H9 (cell line): Measurements from ENCODE around the gene MRPL14. TPM values are rescaled to one million over a fixed set of nuclear protein-coding genes. Genes with fewer than 3 reads are reported as not detected.

Experiments
- DNase-seq: peaks from one replicate; pipeline ENCODE4 v3.0.0-alpha.2; 2017
- H2AFZ ChIP-seq: one replicate; pipeline ENCODE4 v1.6.1; 2013; ENCODE audit warnings: mild to moderate bottlenecking, low read length, control low read depth, moderate library complexity
- H2AK5ac ChIP-seq: 2 replicates; pipeline ENCODE4 v1.6.1; 2013; ENCODE audit warnings: low read length, control low read depth, mixed read lengths; ENCODE audit not compliant: insufficient read length
- H2BK120ac ChIP-seq: one replicate; pipeline ENCODE4 v1.6.1; 2013; ENCODE audit warnings: low read depth, mild to moderate bottlenecking, low read length, control low read depth, inconsistent platforms; ENCODE audit not compliant: poor library complexity, severe bottlenecking
- H2BK12ac ChIP-seq: 2 replicates; pipeline ENCODE4 v1.6.1; 2013; ENCODE audit warnings: low read length, control low read depth, mixed read lengths, low read depth; ENCODE audit not compliant: insufficient read length
- H2BK15ac ChIP-seq: 2 replicates; pipeline ENCODE4 v1.6.1; 2013; ENCODE audit warnings: low read depth, low read length, control low read depth
- H2BK20ac ChIP-seq: one replicate; pipeline ENCODE4 v1.6.1; 2013; ENCODE audit warnings: low read depth, mild to moderate bottlenecking, low read length, control low read depth, inconsistent platforms; ENCODE audit not compliant: poor library complexity, severe bottlenecking
- H2BK5ac ChIP-seq: 2 replicates; pipeline ENCODE4 v1.6.1; 2013; ENCODE audit warnings: low read length, control low read depth, mixed read lengths; ENCODE audit not compliant: insufficient read length
- H3K14ac ChIP-seq: 2 replicates; pipeline ENCODE4 v1.6.1; 2013; ENCODE audit warnings: low read length, control low read depth; ENCODE audit not compliant: insufficient read depth
- H3K18ac ChIP-seq: 2 replicates; pipeline ENCODE4 v1.6.1; 2013; ENCODE audit warnings: low read depth, mild to moderate bottlenecking, mixed read lengths, low read length, control low read depth; ENCODE audit not compliant: insufficient read length
- H3K23ac ChIP-seq: 2 replicates; pipeline ENCODE4 v1.6.1; 2013; ENCODE audit warnings: low read length, control low read depth, mixed read lengths, low read depth; ENCODE audit not compliant: insufficient read length
- H3K23me2 ChIP-seq: 2 replicates; pipeline ENCODE4 v1.6.1; 2013; ENCODE audit warnings: low read depth, mild to moderate bottlenecking, mixed read lengths, low read length, control low read depth; ENCODE audit not compliant: insufficient read length, poor library complexity, severe bottlenecking
- H3K27ac ChIP-seq: 2 replicates; pipeline ENCODE4 v1.5.1; 2013; ENCODE audit warnings: low read length, control low read depth, mixed read lengths, low read depth; ENCODE audit not compliant: insufficient read length
- H3K27me3 ChIP-seq: 2 replicates; pipeline ENCODE4 v1.6.1; 2013; ENCODE audit warnings: low read length, control low read depth, inconsistent platforms; ENCODE audit not compliant: insufficient read depth
- H3K4ac ChIP-seq: 2 replicates; pipeline ENCODE4 v1.6.1; 2013; ENCODE audit warnings: low read depth, mild to moderate bottlenecking, control low read depth, inconsistent platforms, low read length, moderate library complexity
- H3K4me1 ChIP-seq: 2 replicates; pipeline ENCODE4 v1.6.1; 2013; ENCODE audit warnings: low read length, control low read depth, inconsistent platforms; ENCODE audit not compliant: insufficient read depth
- H3K4me2 ChIP-seq: 2 replicates; pipeline ENCODE4 v1.6.1; 2013; ENCODE audit warnings: low read length, control low read depth, mixed read lengths; ENCODE audit not compliant: insufficient read length, insufficient read depth
- H3K56ac ChIP-seq: 2 replicates; pipeline ENCODE4 v1.6.1; 2013; ENCODE audit warnings: low read depth, mild to moderate bottlenecking, mixed read lengths, low read length, control low read depth; ENCODE audit not compliant: insufficient read length
- H3K79me1 ChIP-seq: 2 replicates; pipeline ENCODE4 v1.6.1; 2013; ENCODE audit warnings: low read depth, mild to moderate bottlenecking, moderate library complexity, low read length, control low read depth, inconsistent platforms; ENCODE audit not compliant: insufficient read depth, poor library complexity, severe bottlenecking
- H3K79me2 ChIP-seq: 2 replicates; pipeline ENCODE4 v1.6.1; 2013; ENCODE audit warnings: low read length, control low read depth, inconsistent platforms; ENCODE audit not compliant: insufficient read depth
- H3K9ac ChIP-seq: 2 replicates; pipeline ENCODE4 v1.6.1; 2013; ENCODE audit warnings: low read length, control low read depth, mixed read lengths; ENCODE audit not compliant: insufficient read length; ENCODE audit errors: extremely low read depth
- H3K9me3 ChIP-seq: one replicate; pipeline ENCODE4 v1.6.1; 2013; ENCODE audit warnings: low read depth, low read length, inconsistent platforms; ENCODE audit not compliant: control insufficient read depth
- H3T11ph ChIP-seq: one replicate; pipeline ENCODE4 v1.6.1; 2013; ENCODE audit warnings: mild to moderate bottlenecking, low read length, control low read depth, inconsistent platforms
- H4K20me1 ChIP-seq: one replicate; pipeline ENCODE4 v1.6.1; 2013; ENCODE audit not compliant: control insufficient read depth, insufficient read length, insufficient read depth
- H4K5ac ChIP-seq: 2 replicates; pipeline ENCODE4 v1.6.1; 2013; ENCODE audit warnings: low read depth, mild to moderate bottlenecking, mixed read lengths, low read length, control low read depth; ENCODE audit not compliant: insufficient read length
- H4K8ac ChIP-seq: replicated peaks from 2 replicates; pipeline ENCODE4 v1.6.1; 2013; ENCODE audit warnings: low read length, control low read depth, mixed read lengths, low read depth; ENCODE audit not compliant: insufficient read length
- H4K91ac ChIP-seq: 2 replicates; pipeline ENCODE4 v1.6.1; 2013; ENCODE audit warnings: low read depth, mild to moderate bottlenecking, moderate library complexity, mixed read lengths, low read length, control low read depth; ENCODE audit not compliant: insufficient read length
- H3K27ac Mint-ChIP-seq, 3 experiments: 2 replicates in 2 of 3; 3 replicates in 1 of 3; pipeline ENCODE4 v1.8.0; 2020 to 2021; ENCODE audit warnings: mixed read lengths in 3 of 3, mild to moderate bottlenecking in 1 of 3, moderate library complexity in 1 of 3
- H3K27me3 Mint-ChIP-seq: 2 replicates; pipeline ENCODE4 v1.8.0; 2021; ENCODE audit warnings: low read depth, mild to moderate bottlenecking, moderate library complexity, mixed read lengths
- H3K36me3 Mint-ChIP-seq, 3 experiments: 2 replicates in 2 of 3; 3 replicates in 1 of 3; pipeline ENCODE4 v1.8.0; 2020 to 2021; ENCODE audit warnings: low read depth in 3 of 3, mixed read lengths in 3 of 3; ENCODE audit not compliant: insufficient read depth in 1 of 3
- H3K4me1 Mint-ChIP-seq, 2 experiments: 2 replicates each; pipeline ENCODE4 v1.8.0; 2020; ENCODE audit warnings: mixed read lengths in 2 of 2
- H3K4me3 Mint-ChIP-seq, 2 experiments: 2 replicates in 1 of 2; 3 replicates in 1 of 2; pipeline ENCODE4 v1.8.0; 2020 to 2021; ENCODE audit warnings: mild to moderate bottlenecking in 2 of 2, mixed read lengths in 2 of 2, moderate library complexity in 1 of 2
- H3K9me3 Mint-ChIP-seq, 2 experiments: 2 replicates in 1 of 2; 3 replicates in 1 of 2; pipeline ENCODE4 v1.8.0; 2020; ENCODE audit warnings: mild to moderate bottlenecking in 2 of 2, mixed read lengths in 2 of 2, moderate library complexity in 1 of 2
- CTCF ChIP-seq: fragments of 200-600 bp; sonication (generic); conservative IDR thresholded peaks from 3 replicates; pipeline ENCODE4 v1.8.0; 2021; ENCODE audit warnings: antibody characterized with exemption, mild to moderate bottlenecking
- WGBS: extraction: QIAGEN DNeasy Blood & Tissue Kit; methylation state at CpG from one replicate; pipeline ENCODE4 v1.1.7; 2013; ENCODE audit warnings: missing lambda C conversion rate, low lambda C conversion rate, mixed read lengths; ENCODE audit not compliant: insufficient read length; ENCODE audit errors: extremely low coverage; 5-methylcytosine and 5-hydroxymethylcytosine counted together
- total RNA-seq: library from RNA; stranded (reverse); gene quantifications from 2 replicates; pipeline ENCODE4 v1.2.1, GENCODE V29; 2021

The MRPL14 gene
- total RNA-seq, 1 experiment from 2014 or later = 80.1 TPM

- H3K9me3 ChIP-seq = no peaks in the 10 kb centered on the region
- no peak for DNase-seq
- H2AFZ ChIP-seq = no peak overlapping the region
- no peak overlapping the region for H3K14ac ChIP-seq
- no peak overlapping the region for H3K23ac ChIP-seq
- Mint-ChIP-seq H3K4me3 (no peak overlapping the region), H3K36me3 (peaks cover 12 to 22% (median 21%) of the 10 kb centered on the region in 3 experiments; a peak in 6 of 7 replicates), H3K27me3 (no peaks in the 10 kb centered on the region), H3K27ac (peak overlapping the region in 2 of 3 experiments; percentile 17 to 65; a peak in 3 of 7 replicates), H3K4me1 (peaks cover 11 to 14% of the 10 kb centered on the region in 2 experiments), H3K9me3 (no peaks in the 10 kb centered on the region; a peak in 1 of 5 replicates)
- H4K8ac ChIP-seq = no peak overlapping the region
- no peaks in the 10 kb centered on the region for H4K20me1 ChIP-seq
- H3K23me2 ChIP-seq = no peaks in the 10 kb centered on the region
- H3K4me2 ChIP-seq = no peak overlapping the region
- no peak overlapping the region for H3K27ac ChIP-seq
- H2BK20ac ChIP-seq = no peak overlapping the region
- no peak overlapping the region for H2BK12ac ChIP-seq
- H3K56ac ChIP-seq = no peak overlapping the region
- H2AK5ac ChIP-seq = no peak overlapping the region
- no peak overlapping the region for H2BK15ac ChIP-seq
- TF ChIP-seq CTCF = no peak
- H2BK120ac ChIP-seq = no peak overlapping the region
- H4K91ac ChIP-seq = no peak overlapping the region
- no peaks in the 10 kb centered on the region for H3K4me1 ChIP-seq
- H3K27me3 ChIP-seq = no peaks in the 10 kb centered on the region
- no peak overlapping the region for H3K9ac ChIP-seq
- H4K5ac ChIP-seq = no peak overlapping the region
- no peak overlapping the region for H3T11ph ChIP-seq
- no peak overlapping the region for H3K4ac ChIP-seq
- no peak overlapping the region for H2BK5ac ChIP-seq
- no peak overlapping the region for H3K18ac ChIP-seq
- WGBS = no CpG with 5 or more reads among the region's 2 CpGs
- H3K79me1 ChIP-seq = peaks cover 2% of the 10 kb centered on the region
- no peaks in the 10 kb centered on the region for H3K79me2 ChIP-seq
These were observed 29.4 kb downstream of the MRPL14 start for GRCh38 chr6:44097782-44098317.
